Measurements from ENCODE around the gene MAPK11.

GRCh38 chr22:50261615-50262459 is 8.3 kb downstream of the MAPK11 start, which contains the start of gene MAPK12:
- TF ChIP-seq EZH2phosphoT487 (IDR thresholded peaks at IDR 0.05; ENCODE audit: borderline replicate concordance) (no peak), CTCF (conservative IDR thresholded peaks at IDR 0.05; ENCODE audit: low read length) (no peak)
